ENCODE measurements around the gene SURF1.

The SURF1 gene

GRCh38 chr9:133374612-133375115 lies 18.4 kb upstream of the SURF1 start:
- Histone ChIP-seq H2BK15ac (ENCODE audit: low read depth, poor library complexity, severe bottlenecking) (no peak overlapping the region), H3K4me3 (ENCODE audit: insufficient read depth in 1 of 2, low read depth in 1 of 2, low read length in 2 of 2) (peak overlapping the region; percentile 95 to 99), H4K91ac (ENCODE audit: low read length) (no peak overlapping the region), H3K23ac (ENCODE audit: low read length in 2 of 2) (no peak overlapping the region), H3K4ac (ENCODE audit: low read depth in 1 of 2, low read length in 2 of 2) (no peak overlapping the region), H3K27me3 (ENCODE audit: control insufficient read depth in 1 of 2, insufficient read depth in 1 of 2, low read length in 2 of 2) (no peaks in the 10 kb centered on the region), H2BK12ac (ENCODE audit: low read length in 2 of 2) (no peak overlapping the region), H4K8ac (ENCODE audit: low read length) (no peak overlapping the region), H2BK5ac (ENCODE audit: low read depth, low read length, poor library complexity, severe bottlenecking) (no peak overlapping the region), H3K27ac (ENCODE audit: low read length, poor library complexity, severe bottlenecking) (peak overlapping the region; percentile 64), H3K36me3 (ENCODE audit: control insufficient read depth in 1 of 2, insufficient read depth in 2 of 2, low read depth in 1 of 2, low read length in 2 of 2) (peaks cover 33 to 34% of the 10 kb centered on the region in 2 experiments), H2BK120ac (ENCODE audit: low read depth, low read length) (no peak overlapping the region), H2AFZ (ENCODE audit: low read depth, low read length) (no peak overlapping the region), H3K79me1 (replicated peaks; ENCODE audit: low read length, poor library complexity, severe bottlenecking) (peaks cover 4% of the 10 kb centered on the region), H3K4me2 (ENCODE audit: low read length, poor library complexity, severe bottlenecking) (peak overlapping the region; percentile 70), H3K9me3 (ENCODE audit: control insufficient read depth, low read length) (no peaks in the 10 kb centered on the region), H3K14ac (ENCODE audit: low read length in 2 of 2) (no peak overlapping the region), H3K18ac (ENCODE audit: low read depth in 1 of 2, low read length in 2 of 2) (peak overlapping the region in 1 of 2 experiments; percentile 75), H3K4me1 (ENCODE audit: control insufficient read depth, insufficient read depth, low read depth, low read length) (peaks cover 42% of the 10 kb centered on the region), H2AK5ac (ENCODE audit: low read length, severe bottlenecking) (peak overlapping the region; percentile 78), H3K9ac (ENCODE audit: low read length) (peak overlapping the region; percentile 100)
- 15% methylated on average over 12 of the region's 12 CpGs for WGBS
- peak; percentile 78 for DNase-seq

- H2AK5ac ChIP-seq (ENCODE audit: low read length, severe bottlenecking) = no peak overlapping the region
- H2BK12ac ChIP-seq (ENCODE audit: low read length in 2 of 2) = no peak overlapping the region
- H3K9ac ChIP-seq (ENCODE audit: low read length) = peak overlapping the region; percentile 70
- no peaks in the 10 kb centered on the region for H3K9me3 ChIP-seq (ENCODE audit: control insufficient read depth, low read length)
- peaks cover 53 to 55% of the 10 kb centered on the region in 2 experiments for H3K36me3 ChIP-seq (ENCODE audit: control insufficient read depth in 1 of 2, insufficient read depth in 2 of 2, low read depth in 1 of 2, low read length in 2 of 2)
- no peak for DNase-seq
- peak overlapping the region in 1 of 2 experiments; percentile 37 for H3K14ac ChIP-seq (ENCODE audit: low read length in 2 of 2)
- H4K91ac ChIP-seq (ENCODE audit: low read length) = no peak overlapping the region
- no peaks in the 10 kb centered on the region for H3K27me3 ChIP-seq (ENCODE audit: control insufficient read depth in 1 of 2, insufficient read depth in 1 of 2, low read length in 2 of 2)
- no peak overlapping the region for H2AFZ ChIP-seq (ENCODE audit: low read depth, low read length)
- no peak overlapping the region for H3K27ac ChIP-seq (ENCODE audit: low read length, poor library complexity, severe bottlenecking)
- peaks cover 56% of the 10 kb centered on the region for H3K4me1 ChIP-seq (ENCODE audit: control insufficient read depth, insufficient read depth, low read depth, low read length)
- 92% methylated on average over 7 of the region's 7 CpGs for WGBS
- no peak overlapping the region for H3K4me2 ChIP-seq (ENCODE audit: low read length, poor library complexity, severe bottlenecking)
- no peak overlapping the region for H2BK5ac ChIP-seq (ENCODE audit: low read depth, low read length, poor library complexity, severe bottlenecking)
- H3K4me3 ChIP-seq (ENCODE audit: insufficient read depth in 1 of 2, low read depth in 1 of 2, low read length in 2 of 2) = peak overlapping the region in 1 of 2 experiments; percentile 62
- H3K79me1 ChIP-seq (replicated peaks; ENCODE audit: low read length, poor library complexity, severe bottlenecking) = peaks cover 4% of the 10 kb centered on the region
- H4K8ac ChIP-seq (ENCODE audit: low read length) = no peak overlapping the region
- no peak overlapping the region for H3K4ac ChIP-seq (ENCODE audit: low read depth in 1 of 2, low read length in 2 of 2)
- H3K23ac ChIP-seq (ENCODE audit: low read length in 2 of 2) = peak overlapping the region in 1 of 2 experiments; percentile 34
- no peak overlapping the region for H2BK15ac ChIP-seq (ENCODE audit: low read depth, poor library complexity, severe bottlenecking)
- no peak overlapping the region for H2BK120ac ChIP-seq (ENCODE audit: low read depth, low read length)
- no peak overlapping the region for H3K18ac ChIP-seq (ENCODE audit: low read depth in 1 of 2, low read length in 2 of 2)
Measured at GRCh38 chr9:133372144-133372543, 15.9 kb upstream of the SURF1 start.

- Histone ChIP-seq H4K91ac (ENCODE audit: low read length) (no peak overlapping the region), H3K4ac (ENCODE audit: low read depth in 1 of 2, low read length in 2 of 2) (no peak overlapping the region), H2BK5ac (ENCODE audit: low read depth, low read length, poor library complexity, severe bottlenecking) (no peak overlapping the region), H3K27me3 (ENCODE audit: control insufficient read depth in 1 of 2, insufficient read depth in 1 of 2, low read length in 2 of 2) (no peaks in the 10 kb centered on the region), H3K79me1 (replicated peaks; ENCODE audit: low read length, poor library complexity, severe bottlenecking) (no peaks in the 10 kb centered on the region), H3K23ac (ENCODE audit: low read length in 2 of 2) (no peak overlapping the region), H2BK15ac (ENCODE audit: low read depth, poor library complexity, severe bottlenecking) (no peak overlapping the region), H3K36me3 (ENCODE audit: control insufficient read depth in 1 of 2, insufficient read depth in 2 of 2, low read depth in 1 of 2, low read length in 2 of 2) (peaks cover 62 to 64% of the 10 kb centered on the region in 2 experiments), H2AK5ac (ENCODE audit: low read length, severe bottlenecking) (no peak overlapping the region), H3K27ac (ENCODE audit: low read length, poor library complexity, severe bottlenecking) (peak overlapping the region; percentile 54), H3K4me1 (ENCODE audit: control insufficient read depth, insufficient read depth, low read depth, low read length) (peaks cover 57% of the 10 kb centered on the region), H3K4me2 (ENCODE audit: low read length, poor library complexity, severe bottlenecking) (peak overlapping the region; percentile 13), H2BK12ac (ENCODE audit: low read length in 2 of 2) (no peak overlapping the region), H4K8ac (ENCODE audit: low read length) (no peak overlapping the region), H3K9me3 (ENCODE audit: control insufficient read depth, low read length) (no peaks in the 10 kb centered on the region), H3K14ac (ENCODE audit: low read length in 2 of 2) (no peak overlapping the region), H2AFZ (ENCODE audit: low read depth, low read length) (no peak overlapping the region), H2BK120ac (ENCODE audit: low read depth, low read length) (no peak overlapping the region), H3K18ac (ENCODE audit: low read depth in 1 of 2, low read length in 2 of 2) (no peak overlapping the region), H3K9ac (ENCODE audit: low read length) (peak overlapping the region; percentile 70), H3K4me3 (ENCODE audit: insufficient read depth in 1 of 2, low read depth in 1 of 2, low read length in 2 of 2) (peak overlapping the region in 1 of 2 experiments; percentile 62)
- WGBS = 90% methylated on average over 12 of the region's 12 CpGs
- DNase-seq = no peak
Measured at GRCh38 chr9:133371261-133371711, 15.0 kb upstream of the SURF1 start.

- no peak overlapping the region for H2AFZ ChIP-seq (ENCODE audit: low read depth, low read length)
- no peak overlapping the region for H4K8ac ChIP-seq (ENCODE audit: low read length)
- peaks cover 63 to 70% of the 10 kb centered on the region in 2 experiments for H3K36me3 ChIP-seq (ENCODE audit: control insufficient read depth in 1 of 2, insufficient read depth in 2 of 2, low read depth in 1 of 2, low read length in 2 of 2)
- no peaks in the 10 kb centered on the region for H3K9me3 ChIP-seq (ENCODE audit: control insufficient read depth, low read length)
- peaks cover 57% of the 10 kb centered on the region for H3K4me1 ChIP-seq (ENCODE audit: control insufficient read depth, insufficient read depth, low read depth, low read length)
- H3K4me2 ChIP-seq (ENCODE audit: low read length, poor library complexity, severe bottlenecking) = no peak overlapping the region
- no peak overlapping the region for H2BK12ac ChIP-seq (ENCODE audit: low read length in 2 of 2)
- H2AK5ac ChIP-seq (ENCODE audit: low read length, severe bottlenecking) = no peak overlapping the region
- H3K9ac ChIP-seq (ENCODE audit: low read length) = peak overlapping the region; percentile 70
- no peak overlapping the region for H3K14ac ChIP-seq (ENCODE audit: low read length in 2 of 2)
- no peak overlapping the region for H2BK120ac ChIP-seq (ENCODE audit: low read depth, low read length)
- no peak for DNase-seq
- H4K91ac ChIP-seq (ENCODE audit: low read length) = no peak overlapping the region
- H3K27ac ChIP-seq (ENCODE audit: low read length, poor library complexity, severe bottlenecking) = no peak overlapping the region
- 96% methylated on average over 9 of the region's 9 CpGs for WGBS
- no peaks in the 10 kb centered on the region for H3K27me3 ChIP-seq (ENCODE audit: control insufficient read depth in 1 of 2, insufficient read depth in 1 of 2, low read length in 2 of 2)
- H3K4ac ChIP-seq (ENCODE audit: low read depth in 1 of 2, low read length in 2 of 2) = no peak overlapping the region
- no peaks in the 10 kb centered on the region for H3K79me1 ChIP-seq (replicated peaks; ENCODE audit: low read length, poor library complexity, severe bottlenecking)
- H2BK15ac ChIP-seq (ENCODE audit: low read depth, poor library complexity, severe bottlenecking) = no peak overlapping the region
- no peak overlapping the region for H2BK5ac ChIP-seq (ENCODE audit: low read depth, low read length, poor library complexity, severe bottlenecking)
- H3K18ac ChIP-seq (ENCODE audit: low read depth in 1 of 2, low read length in 2 of 2) = no peak overlapping the region
- peak overlapping the region in 1 of 2 experiments; percentile 62 for H3K4me3 ChIP-seq (ENCODE audit: insufficient read depth in 1 of 2, low read depth in 1 of 2, low read length in 2 of 2)
- peak overlapping the region in 1 of 2 experiments; percentile 1 for H3K23ac ChIP-seq (ENCODE audit: low read length in 2 of 2)
Measured at GRCh38 chr9:133370685-133371084, 14.4 kb upstream of the SURF1 start.
